HUES6 (cell line): ENCODE results near the gene NDC80.
"Not testable (repeated sequence)": the region's sequence is repeated elsewhere in the genome, so short reads cannot be mapped to it uniquely, and the experiment has no call there.

ENCODE experiments used
- H3K27ac ChIP-seq: 2 replicates; pipeline ENCODE4 v1.7.0; 2013; ENCODE audit warnings: low read depth, mild to moderate bottlenecking, low read length, inconsistent platforms
- H3K27me3 ChIP-seq: 2 replicates; pipeline ENCODE4 v1.6.1; 2013; ENCODE audit warnings: low read length; ENCODE audit not compliant: control insufficient read depth, insufficient read depth
- H3K36me3 ChIP-seq: 2 replicates; pipeline ENCODE4 v1.6.1; 2013; ENCODE audit warnings: low read length; ENCODE audit not compliant: control insufficient read depth, insufficient read depth
- H3K4me1 ChIP-seq: 2 replicates; pipeline ENCODE4 v1.6.1; 2013; ENCODE audit warnings: low read length; ENCODE audit not compliant: control insufficient read depth, insufficient read depth
- H3K4me3 ChIP-seq: 2 replicates; pipeline ENCODE4 v1.5.1; 2013; ENCODE audit warnings: low read depth, low read length
- H3K9ac ChIP-seq: one replicate; pipeline ENCODE4 v1.6.1; 2013; ENCODE audit warnings: mild to moderate bottlenecking, low read length
- H3K9me3 ChIP-seq: 2 replicates; pipeline ENCODE4 v1.6.1; 2013; ENCODE audit warnings: low read depth, low read length; ENCODE audit not compliant: control insufficient read depth, insufficient read depth

The NDC80 gene

DNA sequence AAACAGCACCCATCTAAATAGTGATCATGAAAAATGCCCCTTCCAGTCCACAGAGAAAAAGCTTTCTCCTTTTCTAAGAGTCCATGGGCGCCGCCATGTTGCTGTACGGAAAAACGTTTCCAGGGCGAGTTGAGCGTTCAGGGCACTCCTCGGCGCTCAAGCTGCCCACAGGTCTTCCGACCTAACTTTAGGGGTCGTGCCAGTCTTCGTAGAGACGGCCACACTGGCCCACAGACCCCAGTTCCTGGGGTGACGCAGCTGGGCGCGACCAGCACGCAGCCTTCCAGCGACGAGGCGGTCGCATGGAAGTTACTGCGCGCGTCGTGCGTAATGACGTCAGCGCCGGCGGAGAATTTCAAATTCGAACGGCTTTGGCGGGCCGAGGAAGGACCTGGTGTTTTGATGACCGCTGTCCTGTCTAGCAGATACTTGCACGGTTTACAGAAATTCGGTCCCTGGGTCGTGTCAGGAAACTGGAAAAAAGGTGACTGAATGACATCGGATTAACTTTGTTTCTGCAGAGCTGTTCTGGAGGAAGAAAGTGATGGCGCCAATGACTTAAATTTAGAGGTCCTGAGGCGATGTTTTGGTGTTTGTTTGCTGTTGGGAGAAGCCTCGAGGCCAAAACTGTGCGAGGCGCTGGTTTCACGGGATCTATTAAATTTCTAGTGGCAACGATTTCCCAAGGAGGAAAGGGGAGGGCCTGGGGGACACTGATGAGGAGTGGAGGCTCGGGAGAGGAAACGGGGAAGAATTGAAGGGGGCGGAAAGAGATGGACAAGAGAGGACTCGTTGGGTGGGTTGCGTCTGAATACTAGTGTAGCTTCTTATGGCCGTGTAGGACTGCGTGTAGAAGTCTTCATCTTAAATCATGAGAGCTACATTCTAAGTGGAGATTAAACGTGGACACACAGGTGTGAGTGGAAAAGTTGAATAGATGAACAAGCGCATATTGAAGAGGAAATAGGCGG lies at the start of gene NDC80, which contains the start of gene METTL4:
NDC80 (plus strand) TSS at position 358 of the 971 bp plus-strand sequence. CDS start 1,429 bp downstream, outside the sequence.
METTL4 (minus strand) TSS at position 306 of the 971 bp plus-strand sequence. CDS start 4,289 bp downstream, outside the sequence.
- Histone ChIP-seq H3K9me3 (no peaks in the 10 kb centered on the region), H3K9ac (peak within 1 kb of the TSS; percentile 99), H3K27ac (peak within 1 kb of the TSS; percentile 99), H3K36me3 (peaks cover 31% of the 10 kb centered on the region), H3K27me3 (no peaks in the 10 kb centered on the region), H3K4me3 (peak within 1 kb of the TSS; percentile 94), H3K4me1 (peaks cover 16% of the 10 kb centered on the region)

- no peak overlapping the region for H3K4me3 ChIP-seq
- no peak overlapping the region for H3K9ac ChIP-seq
Observed at GRCh38 chr18:2522112-2522511, 49.2 kb upstream of the NDC80 start.

GRCh38 chr18:2524794-2525198 lies 46.6 kb upstream of the NDC80 start:
- H3K36me3 ChIP-seq, H3K4me1 ChIP-seq, H3K9me3 ChIP-seq, H3K9ac ChIP-seq, H3K27me3 ChIP-seq, H3K4me3 ChIP-seq, H3K27ac ChIP-seq: not testable (repeated sequence)

More at GRCh38 chr18:2522112-2522511, 49.2 kb upstream of the NDC80 start:
- H3K9me3 ChIP-seq, result no peaks in the 10 kb centered on the region
- no peaks in the 10 kb centered on the region for H3K27me3 ChIP-seq
- no peaks in the 10 kb centered on the region for H3K4me1 ChIP-seq
- H3K36me3 ChIP-seq, result no peaks in the 10 kb centered on the region
- H3K27ac ChIP-seq, result no peak overlapping the region

- no peaks in the 10 kb centered on the region for H3K36me3 ChIP-seq
- no peaks in the 10 kb centered on the region for H3K9me3 ChIP-seq
- no peaks in the 10 kb centered on the region for H3K27me3 ChIP-seq
- H3K27ac ChIP-seq, result no peak overlapping the region
- H3K9ac ChIP-seq, result no peak overlapping the region
- no peak overlapping the region for H3K4me3 ChIP-seq
- no peaks in the 10 kb centered on the region for H3K4me1 ChIP-seq
Observed at GRCh38 chr18:2526329-2526728, 45.0 kb upstream of the NDC80 start.

DNA sequence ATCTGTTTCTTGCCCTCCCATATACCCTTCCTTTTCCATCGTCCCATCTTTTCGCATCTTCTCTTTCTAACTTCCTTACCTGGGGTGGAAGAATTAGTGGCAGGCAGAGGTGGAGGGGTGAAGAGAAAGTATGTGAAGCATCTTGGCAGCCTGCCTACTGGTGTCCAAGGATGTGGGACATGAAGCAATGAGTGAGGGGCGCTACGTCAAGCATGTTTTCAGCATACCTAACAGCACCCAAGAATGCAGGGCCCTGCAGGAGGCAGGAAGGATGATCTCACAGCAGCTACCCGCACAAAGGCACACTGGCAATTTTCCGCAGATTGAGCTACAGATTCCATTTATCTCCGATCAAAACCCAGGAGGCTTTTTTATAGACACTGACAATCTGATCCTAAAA lies 42.2 kb upstream of the NDC80 start:
- Histone ChIP-seq H3K9me3 (0 out of 2 replicates have a peak, but pooled peaks cover 8% of the 10 kb centered on the region), H3K9ac (no peak overlapping the region), H3K27me3 (no peaks in the 10 kb centered on the region), H3K27ac (no peak overlapping the region), H3K4me1 (no peaks in the 10 kb centered on the region), H3K36me3 (no peaks in the 10 kb centered on the region), H3K4me3 (no peak overlapping the region)

DNA sequence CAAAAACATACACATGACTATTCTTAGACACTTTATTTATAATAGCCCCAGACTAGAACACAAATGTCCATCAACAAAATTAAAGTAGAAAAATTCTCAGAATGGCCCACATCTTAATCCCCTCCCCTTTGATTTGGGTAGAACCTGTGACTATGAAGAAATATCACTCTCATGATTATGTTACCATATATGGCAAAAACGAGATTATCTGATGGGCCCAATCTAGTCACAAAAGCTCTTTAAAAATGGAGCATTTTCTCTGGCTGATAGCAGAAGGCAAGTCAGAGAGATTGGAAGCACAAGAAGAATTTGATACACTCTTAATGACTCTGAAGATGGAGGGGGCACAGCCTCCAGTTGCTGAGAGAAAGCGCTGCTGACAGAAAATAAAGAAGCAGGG lies 39.6 kb upstream of the NDC80 start:
- H3K27me3 ChIP-seq, result no peaks in the 10 kb centered on the region
- no peaks in the 10 kb centered on the region for H3K4me1 ChIP-seq
- H3K4me3 ChIP-seq, result no peak overlapping the region
- H3K36me3 ChIP-seq, result no peaks in the 10 kb centered on the region
- no peak overlapping the region for H3K27ac ChIP-seq
- H3K9ac ChIP-seq, result no peak overlapping the region
- 0 out of 2 replicates have a peak, but pooled peaks cover 8% of the 10 kb centered on the region for H3K9me3 ChIP-seq

GRCh38 chr18:2532797-2533196 lies 38.6 kb upstream of the NDC80 start:
- H3K27ac ChIP-seq, result no peak overlapping the region
- no peak overlapping the region for H3K9ac ChIP-seq
- no peak overlapping the region for H3K4me3 ChIP-seq
- H3K36me3 ChIP-seq, result no peaks in the 10 kb centered on the region
- 0 out of 2 replicates have a peak, but pooled peaks cover 8% of the 10 kb centered on the region for H3K9me3 ChIP-seq
- H3K27me3 ChIP-seq, result no peaks in the 10 kb centered on the region
- H3K4me1 ChIP-seq, result no peaks in the 10 kb centered on the region

DNA sequence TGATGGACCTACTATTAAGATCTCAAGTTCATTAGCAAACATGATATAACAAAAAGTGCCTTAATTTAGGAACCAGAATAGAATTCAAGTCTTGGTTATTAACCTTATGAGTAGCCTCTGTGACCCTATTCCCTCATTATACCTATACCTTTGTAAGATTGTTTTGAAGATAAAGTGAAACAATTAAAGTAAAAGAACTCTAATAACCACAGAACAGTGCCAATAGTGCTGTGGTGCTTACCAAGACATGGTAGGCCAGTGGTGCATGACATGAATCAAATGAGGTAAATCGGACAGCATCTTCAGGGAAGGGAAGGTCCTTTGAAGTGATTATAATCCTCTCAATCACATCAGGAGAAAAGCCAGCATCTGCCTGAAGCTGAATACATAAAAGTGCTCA lies 36.5 kb upstream of the NDC80 start:
- H3K4me3 ChIP-seq, result no peak overlapping the region

GRCh38 chr18:2535419-2535910 lies 35.9 kb upstream of the NDC80 start:
- Histone ChIP-seq H3K9ac (no peak overlapping the region), H3K36me3 (no peaks in the 10 kb centered on the region), H3K27ac (no peak overlapping the region), H3K27me3 (no peaks in the 10 kb centered on the region), H3K4me1 (peaks cover 1% of the 10 kb centered on the region; the same call in 1 of the 2 replicates), H3K9me3 (0 out of 2 replicates have a peak, but pooled peaks cover 8% of the 10 kb centered on the region), H3K4me3 (no peak overlapping the region)

More for the DNA sequence above, 36.5 kb upstream of the NDC80 start:
- Histone ChIP-seq H3K27me3 (no peaks in the 10 kb centered on the region), H3K4me1 (no peaks in the 10 kb centered on the region), H3K27ac (no peak overlapping the region), H3K9me3 (0 out of 2 replicates have a peak, but pooled peaks cover 8% of the 10 kb centered on the region), H3K36me3 (no peaks in the 10 kb centered on the region), H3K9ac (no peak overlapping the region)

GRCh38 chr18:2536063-2536462 lies 35.3 kb upstream of the NDC80 start:
- 0 out of 2 replicates have a peak, but pooled peaks cover 8% of the 10 kb centered on the region for H3K9me3 ChIP-seq
- peaks cover 5% of the 10 kb centered on the region; the same call in 1 of the 2 replicates for H3K4me1 ChIP-seq
- no peak overlapping the region for H3K27ac ChIP-seq
- no peak overlapping the region for H3K9ac ChIP-seq
- no peaks in the 10 kb centered on the region for H3K36me3 ChIP-seq
- no peak overlapping the region for H3K4me3 ChIP-seq
- H3K27me3 ChIP-seq, result no peaks in the 10 kb centered on the region

DNA sequence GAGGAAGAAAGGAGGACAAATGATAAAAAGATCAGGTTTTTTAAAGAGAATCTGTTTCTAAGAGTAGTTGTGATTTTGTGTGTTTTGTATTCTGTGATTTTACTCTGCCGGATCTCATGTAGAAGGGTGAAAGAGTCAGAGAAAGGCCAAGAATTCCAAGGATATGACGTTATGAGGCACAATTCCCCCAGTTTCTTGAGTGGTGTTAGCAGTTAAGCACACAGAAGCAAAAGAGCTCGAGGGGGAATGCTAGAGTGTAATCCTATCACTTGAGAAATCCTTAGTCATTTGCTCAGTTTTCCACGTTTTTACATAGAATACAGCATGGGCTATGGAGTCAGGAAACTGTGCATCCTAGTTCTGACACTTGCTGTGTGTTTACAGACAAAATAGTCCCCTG lies 34.9 kb upstream of the NDC80 start:
- Histone ChIP-seq H3K27ac (no peak overlapping the region), H3K9me3 (0 out of 2 replicates have a peak, but pooled peaks cover 8% of the 10 kb centered on the region), H3K36me3 (no peaks in the 10 kb centered on the region), H3K4me3 (no peak overlapping the region), H3K4me1 (peaks cover 5% of the 10 kb centered on the region; the same call in 1 of the 2 replicates), H3K9ac (no peak overlapping the region), H3K27me3 (no peaks in the 10 kb centered on the region)
